Urothelium cell line (cell line): Measurements from ENCODE around the gene RPL34.
"Not testable (repeated sequence)": the region's sequence is repeated elsewhere in the genome, so short reads cannot be mapped to it uniquely, and the experiment has no call there.

Experiments used
- DNase-seq: peaks from one replicate; pipeline ENCODE4 v3.0.0; 2011; ENCODE audit warnings: low spot score, mixed read lengths
- FAIRE-seq: peaks from 2 replicates; lab custom pipeline; 2011; peaks lifted over from hg19 to GRCh38; lab: Jason Lieb, UNC

The RPL34 gene

DNA sequence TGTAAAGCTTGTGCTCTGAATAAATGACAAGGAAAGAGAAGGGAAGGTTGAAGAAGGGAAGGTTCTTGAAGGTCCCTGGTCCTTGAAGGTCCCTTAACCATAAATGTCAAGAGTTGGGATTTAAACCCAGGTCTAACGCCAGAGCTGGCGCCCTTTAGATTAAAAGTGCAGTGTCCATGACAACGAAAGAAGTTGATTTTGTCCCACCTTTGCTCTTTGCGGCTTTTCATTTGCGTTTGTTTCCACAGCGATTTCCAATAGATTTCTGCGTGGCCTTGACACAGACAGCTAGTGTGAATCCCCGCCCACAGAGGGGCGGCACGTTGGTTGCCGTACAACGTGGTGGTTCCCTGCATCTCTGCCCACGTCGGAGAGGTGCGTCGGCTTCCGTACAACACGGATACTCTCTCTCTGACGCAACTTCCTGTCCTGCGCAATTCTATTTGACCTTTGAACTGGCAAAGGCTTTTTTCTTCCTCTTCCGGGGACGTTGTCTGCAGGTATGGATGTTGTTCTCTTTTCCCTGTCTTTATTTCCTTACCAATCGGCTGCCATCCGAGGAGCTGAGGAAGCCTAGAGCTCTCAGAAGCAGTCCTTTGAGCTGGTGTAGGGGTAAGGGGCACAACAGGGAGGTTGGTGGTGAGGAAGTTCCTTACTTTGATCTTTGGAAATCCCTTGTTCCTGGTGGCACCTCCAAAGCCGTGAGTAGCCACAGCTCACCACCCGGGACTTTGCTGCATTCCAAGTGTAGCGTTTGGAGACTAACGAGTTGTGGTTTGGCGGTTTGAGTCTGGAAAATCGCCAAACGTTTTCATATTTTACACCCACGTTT lies at the start of gene RPL34:
RPL34 (plus strand) TSS at position 476 of the 832 bp plus-strand sequence. CDS start 1,384 bp downstream, outside the sequence.
- DNase-seq (peak; percentile 95), FAIRE-seq (peak; percentile 83)

DNA sequence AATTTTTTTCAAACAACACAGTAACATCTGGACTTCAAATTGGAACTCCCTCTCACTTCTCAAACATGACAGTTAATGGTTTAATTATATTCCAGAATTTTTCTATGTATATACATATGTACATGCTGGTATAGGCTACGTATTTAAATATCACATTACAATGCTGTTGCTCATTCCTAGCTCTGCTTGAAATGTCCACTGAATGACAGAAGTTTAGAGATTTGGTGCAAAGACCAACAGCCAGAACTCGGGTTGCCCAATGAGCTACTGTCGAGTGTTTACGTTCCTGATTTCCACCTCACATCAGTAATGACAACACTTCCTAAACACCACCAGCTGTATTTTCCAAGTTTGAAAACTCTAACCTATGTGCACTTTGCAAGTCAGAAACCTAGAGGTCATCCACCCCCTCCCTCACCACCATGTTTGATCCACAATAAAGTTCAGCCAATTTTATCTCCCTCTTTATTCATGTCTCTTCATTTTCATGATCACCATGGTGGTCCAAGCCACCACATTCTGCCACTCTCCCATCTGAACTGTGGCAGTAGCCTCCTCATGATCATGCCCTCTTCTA lies 49.3 kb upstream of the RPL34 start:
- FAIRE-seq (no peak), DNase-seq (no peak)

DNA sequence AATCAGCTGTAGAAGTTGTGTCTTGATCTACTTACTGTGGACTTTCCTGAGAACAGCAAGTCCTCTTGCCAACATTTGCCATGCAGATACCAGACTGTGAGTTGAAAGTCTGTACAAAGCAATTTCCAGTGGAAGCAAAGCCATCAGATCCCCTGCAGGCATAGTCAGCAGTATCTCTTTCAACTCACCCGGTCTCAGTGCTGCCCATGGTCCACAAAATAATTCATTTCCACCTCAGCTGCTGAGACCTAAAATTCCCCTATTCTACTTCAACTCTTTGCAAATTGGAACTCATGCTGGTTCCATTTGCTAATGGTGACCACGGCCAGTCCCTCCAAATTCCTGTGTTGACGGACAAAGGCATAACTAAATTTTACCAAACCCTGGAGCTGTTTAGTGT lies 46.0 kb upstream of the RPL34 start:
- FAIRE-seq, result no peak

DNA sequence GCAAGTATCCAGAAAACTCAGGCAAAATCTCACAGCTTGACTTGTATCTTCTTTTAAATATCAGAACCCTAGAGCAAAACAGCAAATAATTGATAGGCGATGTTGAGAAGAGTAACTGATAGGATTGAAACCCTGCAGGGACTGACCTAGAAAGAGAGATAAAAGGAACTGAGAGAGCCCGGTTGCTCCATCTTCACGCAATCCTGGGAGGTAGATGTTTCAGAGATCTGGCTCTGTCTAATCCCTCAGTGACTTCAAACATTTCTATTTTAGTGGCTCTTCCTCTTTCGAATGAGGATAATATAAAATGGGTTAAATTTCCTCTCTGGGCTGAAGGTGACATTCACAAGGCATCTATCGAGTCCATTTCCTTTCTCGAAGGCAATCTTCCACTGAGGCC lies 39.3 kb upstream of the RPL34 start:
- FAIRE-seq, result no peak
- no peak for DNase-seq

More for the DNA sequence above, 46.0 kb upstream of the RPL34 start:
- no peak for DNase-seq

DNA sequence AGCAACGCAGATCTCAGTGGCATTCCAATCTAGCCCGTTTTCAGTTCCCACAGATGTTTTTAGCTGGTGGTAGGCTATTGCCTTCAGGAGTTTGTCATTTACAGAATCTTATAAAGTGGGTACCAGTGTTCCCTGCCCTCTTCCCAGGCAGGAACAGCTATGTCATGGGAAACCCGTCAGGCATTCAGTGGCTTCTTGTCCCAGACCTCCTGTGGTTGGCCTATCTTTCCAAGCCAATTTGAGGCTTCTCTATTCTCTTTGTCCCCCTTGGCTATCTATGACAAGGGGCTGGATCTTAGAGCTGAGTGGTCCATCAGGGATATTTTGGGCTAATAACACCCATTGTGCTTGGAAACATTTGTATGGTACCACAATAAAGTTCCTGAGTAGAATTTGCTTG lies 33.6 kb upstream of the RPL34 start:
- DNase-seq, result no peak
- no peak for FAIRE-seq

DNA sequence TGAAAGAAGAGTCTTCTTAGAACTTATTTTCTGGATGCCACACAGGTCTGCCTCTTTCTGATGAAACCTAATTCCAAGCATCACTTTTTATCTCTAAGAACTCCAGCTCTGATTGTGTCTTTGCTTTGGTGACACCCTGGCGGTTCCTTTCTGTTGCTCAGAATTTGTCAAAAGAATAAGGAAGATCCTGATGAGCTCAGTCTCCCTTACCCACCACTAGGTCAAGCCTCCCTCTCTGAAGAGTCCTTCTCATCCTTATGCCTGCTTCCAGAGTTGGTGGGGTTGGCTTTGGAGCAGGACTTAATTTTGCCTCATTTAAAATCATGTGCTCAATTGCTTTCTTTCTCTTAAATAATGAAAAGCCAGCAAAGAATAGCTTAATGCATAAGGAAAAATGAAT lies 31.5 kb upstream of the RPL34 start:
- FAIRE-seq, result no peak
- no peak for DNase-seq

DNA sequence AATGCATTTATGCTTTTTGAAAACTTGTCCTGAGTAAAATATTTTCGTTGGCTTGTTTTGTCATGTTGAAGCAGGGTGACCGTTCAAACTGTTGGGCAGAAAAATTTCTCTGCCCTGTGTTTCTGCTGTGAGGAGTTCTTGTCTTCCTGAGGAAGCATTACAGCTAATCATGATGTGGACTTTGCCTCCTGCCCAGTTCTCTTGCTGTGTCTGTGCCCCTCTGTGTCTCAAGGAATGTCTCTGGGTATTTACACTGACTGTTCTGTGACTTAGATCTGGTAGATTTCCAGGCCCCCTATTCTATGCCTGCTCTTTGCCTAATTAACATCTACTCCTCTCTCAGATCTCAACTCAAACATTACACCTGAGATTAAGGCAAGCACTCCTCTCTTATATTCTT lies 30.4 kb upstream of the RPL34 start:
- DNase-seq (no peak), FAIRE-seq (no peak)

DNA sequence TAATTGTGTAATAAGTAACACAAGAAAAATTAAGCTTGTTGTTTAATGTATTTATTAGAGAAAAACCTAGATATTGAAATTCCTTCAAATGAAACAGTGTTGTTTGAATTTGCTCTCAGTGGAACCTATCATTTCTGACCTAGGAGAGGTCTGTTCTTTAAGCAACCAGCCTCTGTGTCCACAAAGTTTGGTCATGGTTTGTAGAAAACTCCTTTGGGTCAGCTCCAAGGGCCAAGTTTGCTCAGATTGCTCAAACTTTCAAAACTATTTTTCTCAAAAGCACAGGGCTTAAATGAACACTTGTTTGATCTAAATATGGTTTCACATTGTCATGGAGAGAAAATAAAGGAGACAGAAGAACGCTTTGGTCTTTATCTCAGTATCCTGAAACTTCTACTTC lies 29.6 kb upstream of the RPL34 start:
- DNase-seq, result no peak
- no peak for FAIRE-seq

DNA sequence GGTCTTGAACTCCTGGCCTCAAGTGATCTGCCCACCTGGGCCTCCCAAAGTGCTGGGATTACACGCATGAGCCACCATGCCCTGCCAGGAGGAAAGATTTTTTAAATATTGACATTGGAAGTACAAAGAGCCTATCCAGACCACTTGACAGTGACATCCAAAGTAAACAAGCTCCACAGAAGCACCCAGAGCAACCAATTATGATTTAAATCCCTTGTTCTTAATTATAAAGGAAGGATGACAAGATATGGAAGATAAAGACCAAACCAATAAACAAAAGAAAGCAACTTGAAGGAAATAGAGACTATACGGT lies 27.7 kb upstream of the RPL34 start:
- DNase-seq (no peak), FAIRE-seq (no peak)

DNA sequence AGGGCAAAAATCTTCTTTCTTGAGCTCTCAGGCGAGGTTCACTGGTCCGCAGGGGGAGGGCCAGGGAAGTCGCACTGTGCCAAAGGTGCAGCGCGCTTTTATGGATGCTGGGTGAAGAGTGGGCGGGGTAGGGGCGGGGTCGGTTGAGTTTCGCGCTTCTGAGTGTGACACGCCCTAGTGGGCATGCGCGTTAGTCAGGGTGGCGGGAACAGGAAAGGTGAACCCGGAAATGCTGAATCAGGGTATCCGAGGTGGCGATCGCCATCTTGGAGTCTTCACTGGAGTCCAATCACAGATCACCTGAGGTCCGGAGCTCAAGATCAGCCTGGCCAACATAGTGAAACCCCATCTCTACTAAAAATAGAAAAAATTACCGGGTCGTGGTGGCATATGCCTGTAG lies 26.1 kb upstream of the RPL34 start:
- not testable (repeated sequence) for DNase-seq, FAIRE-seq

DNA sequence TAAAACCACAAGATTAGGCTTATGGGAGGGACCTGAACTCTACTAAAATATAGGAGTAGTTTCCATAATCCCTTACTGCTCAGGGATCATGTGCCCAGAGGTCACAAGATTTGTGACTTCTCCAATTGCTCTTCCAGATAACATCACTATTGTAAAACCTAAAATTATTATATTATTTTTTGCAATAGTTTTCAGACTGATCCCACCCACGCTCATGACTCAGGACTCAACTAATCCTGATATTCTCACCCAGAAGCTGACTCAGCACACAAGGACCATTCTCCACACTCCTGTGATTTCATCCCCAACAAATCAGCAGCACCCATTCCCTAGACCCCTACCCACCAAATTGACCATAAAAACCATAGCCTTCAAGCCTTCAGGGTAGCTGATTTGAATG lies 24.0 kb upstream of the RPL34 start:
- FAIRE-seq (no peak), DNase-seq (no peak)

DNA sequence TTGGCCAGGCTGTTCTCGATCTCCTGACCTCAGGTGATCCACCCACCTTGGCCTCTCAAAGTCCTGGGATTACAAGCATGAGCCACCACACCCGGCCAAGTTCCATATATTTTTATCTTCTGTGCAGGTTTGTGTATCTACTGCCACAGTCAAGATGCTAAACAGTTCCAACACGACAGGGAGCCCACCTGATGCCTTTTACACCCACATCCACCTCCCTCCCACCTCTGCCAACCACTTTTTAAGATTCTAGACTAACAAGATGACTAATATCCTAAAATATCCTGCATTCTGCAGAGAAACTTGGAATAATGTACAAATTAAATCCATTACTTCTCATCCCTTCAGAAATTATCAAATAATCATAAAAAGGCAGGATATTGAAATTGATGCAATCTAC lies 19.3 kb upstream of the RPL34 start:
- DNase-seq (no peak), FAIRE-seq (no peak)

DNA sequence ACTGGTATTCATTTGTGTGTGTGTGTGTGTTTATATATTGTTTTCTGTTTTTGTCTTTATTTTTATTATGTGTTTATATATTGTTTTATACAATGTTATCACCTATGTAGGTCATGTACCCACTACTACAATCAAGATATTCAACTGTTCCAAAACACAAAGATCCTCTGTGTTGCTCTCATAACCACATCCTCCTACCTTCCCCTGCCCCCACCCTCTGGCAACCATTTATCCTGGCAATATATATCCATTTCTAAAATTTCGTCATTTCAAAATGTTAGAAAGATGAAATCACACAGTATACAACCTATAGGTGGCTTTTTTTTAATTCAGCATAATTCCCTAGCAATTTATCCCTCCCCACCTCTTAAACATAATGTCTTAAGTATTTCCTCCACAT lies 18.8 kb upstream of the RPL34 start:
- DNase-seq (no peak), FAIRE-seq (no peak)

DNA sequence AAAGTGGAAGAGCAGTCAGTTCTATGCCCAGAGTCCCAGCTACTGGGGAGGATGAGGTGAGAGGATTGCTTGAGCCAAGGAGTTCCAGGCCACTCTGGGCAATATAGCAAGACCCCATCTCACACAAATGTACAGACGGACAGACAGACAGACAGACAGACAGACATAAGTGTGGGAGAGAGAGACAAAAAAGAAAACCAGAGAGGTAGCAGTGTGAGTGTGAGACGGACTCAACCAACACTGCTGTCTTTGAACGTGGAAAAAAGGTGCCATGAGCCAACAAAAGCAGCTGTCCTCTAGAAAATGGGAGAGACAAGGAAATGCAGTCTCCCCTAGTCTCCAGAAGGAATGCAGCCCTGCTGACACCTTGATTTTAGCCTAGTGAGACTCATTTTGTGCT lies 18.2 kb upstream of the RPL34 start:
- FAIRE-seq (no peak), DNase-seq (no peak)

DNA sequence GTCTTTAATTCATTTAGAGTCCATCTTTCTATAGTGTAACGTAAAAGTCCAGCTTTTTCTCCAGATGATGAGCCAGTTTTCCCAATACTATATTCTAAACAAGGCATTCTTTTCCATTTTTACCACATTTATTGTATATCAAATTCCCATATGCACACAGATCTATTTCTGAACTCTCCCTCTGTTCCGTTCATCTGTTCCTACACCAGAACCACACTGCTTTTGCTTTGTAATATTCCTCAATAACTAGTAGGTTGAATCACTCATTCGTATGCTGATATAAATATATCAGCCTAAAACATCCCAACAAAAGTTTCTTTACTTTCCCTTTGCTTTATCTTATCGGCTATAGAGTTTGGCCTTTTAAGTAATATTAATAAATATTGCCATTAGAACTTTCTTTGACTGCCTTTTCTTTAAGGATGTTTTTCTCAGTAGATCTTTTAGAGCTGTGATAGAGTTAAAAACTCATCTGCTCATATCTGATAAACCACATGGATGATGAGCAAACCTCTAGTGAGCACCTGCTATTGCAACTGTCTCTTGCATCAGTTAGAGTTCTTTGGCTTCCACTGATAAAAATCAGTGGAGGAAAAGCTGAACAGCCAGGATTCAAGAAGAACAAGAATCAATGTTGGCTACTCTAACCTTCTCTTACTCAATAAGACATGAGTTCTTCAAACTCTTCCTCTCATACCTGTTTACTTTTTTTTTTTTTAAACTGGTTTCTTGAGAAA lies 13.1 kb upstream of the RPL34 start:
- DNase-seq (no peak), FAIRE-seq (no peak)

DNA sequence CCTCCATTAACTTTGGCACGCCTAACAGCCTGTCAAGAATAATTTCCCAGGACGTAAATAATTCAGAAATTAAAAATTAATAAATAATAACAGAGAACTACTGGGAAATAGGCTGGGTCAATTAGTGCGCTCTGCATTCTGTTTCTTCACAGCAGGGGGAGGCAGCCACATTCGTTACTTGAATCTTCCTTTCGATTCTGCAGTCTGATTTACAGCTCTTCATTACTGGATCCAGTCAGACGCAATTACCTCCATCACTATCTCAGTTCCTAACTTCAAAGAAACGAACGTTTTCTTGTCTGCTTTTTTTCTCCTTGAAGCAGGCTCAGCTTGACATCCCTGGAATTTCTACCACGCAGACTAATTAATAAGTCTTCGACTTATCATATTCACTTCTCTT lies 9.0 kb upstream of the RPL34 start:
- DNase-seq, result no peak
- no peak for FAIRE-seq

DNA sequence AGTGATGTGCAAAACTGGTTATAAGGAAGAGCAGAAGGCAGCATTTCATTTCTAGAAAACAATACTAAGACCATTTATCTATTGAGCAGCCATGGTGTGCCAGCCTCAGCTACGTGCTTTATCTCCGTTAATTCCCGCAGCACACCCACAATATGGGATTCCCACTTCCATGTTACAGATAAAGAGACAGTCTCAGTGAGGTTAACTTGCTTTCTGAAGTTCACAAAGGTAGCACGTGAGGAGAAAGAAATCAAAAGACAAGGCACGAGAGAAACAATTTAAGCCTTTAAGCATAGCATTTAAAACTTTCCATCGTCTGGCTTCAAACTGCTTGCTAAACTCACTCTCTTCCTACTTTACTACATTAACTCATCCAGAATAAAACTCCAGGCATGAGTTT lies 8.0 kb upstream of the RPL34 start:
- no peak for FAIRE-seq
- no peak for DNase-seq

DNA sequence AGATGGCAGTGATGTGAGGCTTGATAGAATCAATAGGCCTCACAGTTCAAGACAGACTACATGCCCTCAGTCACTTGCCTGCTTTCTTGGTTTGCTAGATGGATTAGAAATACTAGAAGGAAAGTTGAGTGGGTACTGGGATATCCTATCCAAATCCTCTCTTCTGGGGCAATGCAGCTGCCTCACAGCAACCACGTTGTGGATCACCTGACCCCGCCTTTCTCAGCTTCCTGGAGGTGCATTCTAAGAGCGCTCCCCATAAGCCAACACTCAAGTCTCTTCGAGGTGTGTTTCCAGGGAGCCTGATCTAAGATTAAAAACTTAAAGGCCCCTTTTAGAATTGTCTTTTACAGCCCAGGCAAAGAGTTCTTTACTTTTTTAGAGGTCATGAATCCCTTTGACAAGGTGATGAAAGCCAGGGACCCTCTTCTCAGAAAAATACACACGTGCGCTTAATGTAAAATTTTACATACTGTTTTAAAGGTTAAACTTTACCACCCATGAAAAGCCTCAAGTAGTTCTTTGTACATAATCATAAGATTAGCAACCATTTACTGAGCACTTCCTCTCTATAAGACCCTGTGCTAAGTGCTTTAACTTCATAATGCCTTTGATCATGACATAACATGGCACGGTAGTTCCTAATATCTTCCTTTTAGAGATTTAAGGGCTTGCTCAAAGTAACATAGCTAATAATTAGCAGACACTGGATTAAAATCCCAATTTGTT lies 840 bp upstream of the RPL34 start:
- no peak for FAIRE-seq

DNA sequence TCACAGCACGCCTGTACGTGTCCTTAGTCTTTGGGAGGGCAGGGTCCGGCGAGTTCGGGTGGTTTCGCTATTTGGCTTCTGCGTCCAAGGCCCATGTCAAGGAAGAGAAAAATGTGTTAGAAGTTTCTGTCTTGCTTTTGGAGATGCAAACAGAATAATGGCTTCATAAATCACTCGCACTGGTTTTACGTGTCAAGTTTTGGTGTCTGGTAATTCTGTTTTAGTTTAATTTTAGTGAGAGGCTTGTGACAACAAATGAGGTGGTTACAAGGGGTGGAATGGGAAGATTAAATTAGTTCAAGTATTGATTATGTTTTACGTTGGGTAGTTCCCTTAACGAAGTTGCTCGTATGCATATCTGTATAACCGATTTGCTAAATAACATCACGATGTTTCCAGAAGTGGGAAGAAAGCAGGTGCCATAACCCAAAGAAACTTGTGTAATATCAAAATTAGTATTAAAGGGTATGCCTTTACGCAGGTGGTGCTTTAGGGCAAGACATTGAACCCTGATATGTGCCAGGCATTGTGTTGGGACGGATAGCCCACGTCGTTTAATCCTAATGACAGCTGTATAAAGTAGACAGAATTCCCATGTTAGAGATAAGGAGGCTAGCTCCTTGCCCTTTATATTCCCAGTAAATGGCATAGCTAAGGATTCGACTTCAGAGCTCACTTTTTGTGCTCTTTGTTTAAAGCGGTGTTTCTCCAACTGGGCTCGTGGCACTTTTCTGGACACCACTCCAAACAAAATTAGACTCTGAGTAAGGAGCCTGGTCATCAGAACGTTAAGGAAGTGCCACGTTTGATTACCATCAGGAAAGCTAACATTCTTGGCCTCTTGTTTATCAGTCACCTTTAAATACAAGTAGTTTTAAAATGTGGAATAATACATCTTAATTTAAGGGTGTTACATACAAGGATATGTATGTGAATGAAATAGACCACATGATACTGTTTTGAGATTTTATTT lies 843 bp downstream of the RPL34 start:
- FAIRE-seq, result no peak
- no peak for DNase-seq

More for the DNA sequence above, 840 bp upstream of the RPL34 start:
- no peak for DNase-seq

DNA sequence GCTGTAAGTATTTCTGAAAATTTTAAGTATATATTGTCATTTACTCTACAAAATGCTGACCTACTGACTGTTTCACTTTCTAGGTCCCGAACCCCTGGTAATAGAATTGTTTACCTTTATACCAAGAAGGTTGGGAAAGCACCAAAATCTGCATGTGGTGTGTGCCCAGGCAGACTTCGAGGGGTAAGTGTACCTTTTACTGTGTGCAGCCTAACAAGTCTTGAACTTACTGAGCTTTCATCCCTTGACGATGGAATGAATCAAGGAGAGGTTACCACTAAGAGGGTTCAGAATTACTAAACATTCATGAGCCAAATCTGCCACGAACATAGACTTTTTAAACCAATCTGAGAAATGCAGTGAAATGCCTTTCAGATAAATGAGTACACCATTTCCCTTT lies 1.6 kb downstream of the RPL34 start:
- DNase-seq (no peak), FAIRE-seq (no peak)
